OCI-LY7 (cell line): ENCODE data around the gene RETREG1. TPM values are rescaled to one million over a fixed set of nuclear protein-coding genes. Genes with fewer than 3 reads are reported as not detected.

Source experiments
- BruUV-seq: library from RNA; stranded (reverse); fragments of 400-500 nt; replicated peaks from 2 replicates; lab custom pipeline; 2021; lab: Mats Ljungman, UMichigan
- CTCF ChIA-PET: fragments of 300-600 bp; sonication (Branson Sonifier 250); formaldehyde crosslinking; loops from one replicate; lab custom pipeline; 2022; ENCODE audit warnings: antibody characterized with exemption; ENCODE audit not compliant: unreplicated experiment; lab: Charles Lee
- POLR2A ChIA-PET: fragments of 300-600 bp; sonication (Branson Sonifier 250); formaldehyde crosslinking; loops from one replicate; lab custom pipeline; 2022; ENCODE audit warnings: antibody characterized with exemption; lab: Charles Lee
- DNase-seq: peaks from one replicate; pipeline ENCODE4 v3.0.0-alpha.2; 2015; ENCODE audit warnings: low spot score
- H2AFZ ChIP-seq: fragments of 200-600 bp; sonication (generic), shearing (Covaris generic); 2 replicates; pipeline ENCODE4 v1.6.1; 2014; ENCODE audit warnings: mild to moderate bottlenecking, antibody characterized with exemption, low read length, moderate library complexity
- H3K27ac ChIP-seq: fragments of 200-600 bp; sonication (generic); 2 replicates; pipeline ENCODE4 v1.5.1; 2014; ENCODE audit warnings: mixed run types, low read depth, mild to moderate bottlenecking, moderate library complexity, low read length, inconsistent platforms; ENCODE audit not compliant: poor library complexity, severe bottlenecking
- H3K36me3 ChIP-seq: fragments of 200-600 bp; sonication (generic); 2 replicates; pipeline ENCODE4 v1.6.1; 2014; ENCODE audit warnings: mild to moderate bottlenecking, antibody characterized with exemption, low read length, moderate library complexity, mixed read lengths; ENCODE audit not compliant: insufficient read depth
- H3K4me1 ChIP-seq: fragments of 200-600 bp; sonication (generic); 2 replicates; pipeline ENCODE4 v1.5.1; 2014; ENCODE audit warnings: mild to moderate bottlenecking, low read length; ENCODE audit not compliant: insufficient read depth, poor library complexity, severe bottlenecking
- H3K4me2 ChIP-seq: fragments of 200-600 bp; sonication (generic); 2 replicates; pipeline ENCODE4 v1.6.1; 2014; ENCODE audit warnings: mild to moderate bottlenecking, low read length
- H3K4me3 ChIP-seq: fragments of 200-600 bp; sonication (generic); 2 replicates; pipeline ENCODE4 v1.5.1; 2014; ENCODE audit warnings: mild to moderate bottlenecking, low read depth, low read length; ENCODE audit not compliant: poor library complexity, severe bottlenecking
- H3K79me2 ChIP-seq: fragments of 200-600 bp; sonication (generic); 2 replicates; pipeline ENCODE4 v1.6.1; 2016; ENCODE audit warnings: low read depth, mild to moderate bottlenecking, low read length, moderate library complexity, mixed read lengths; ENCODE audit not compliant: insufficient read depth
- H3K9me2 ChIP-seq: fragments of 200-600 bp; sonication (generic); 2 replicates; pipeline ENCODE4 v1.6.1; 2016; ENCODE audit warnings: mild to moderate bottlenecking, low read length, mixed read lengths; ENCODE audit not compliant: insufficient read depth
- H3K9me3 ChIP-seq: fragments of 200-600 bp; sonication (generic); 2 replicates; pipeline ENCODE4 v1.6.1; 2014; ENCODE audit warnings: mild to moderate bottlenecking, mixed run types, low read length, mixed read lengths
- H4K20me1 ChIP-seq: fragments of 200-600 bp; sonication (generic); 2 replicates; pipeline ENCODE4 v1.6.1; 2014; ENCODE audit warnings: mild to moderate bottlenecking, antibody characterized with exemption, low read length, moderate library complexity, mixed read lengths; ENCODE audit not compliant: insufficient read depth
- EZH2phosphoT487 ChIP-seq: fragments of 200-600 bp; sonication (generic); IDR thresholded peaks from 2 replicates; pipeline ENCODE4 v1.6.1; 2018; ENCODE audit warnings: low read depth, borderline replicate concordance, mild to moderate bottlenecking, mixed run types, antibody characterized with exemption, low read length, moderate library complexity, mixed read lengths
- intact Hi-C: fragments of 100-400 bp; cut with micrococcal nuclease; formaldehyde crosslinking; loops from one replicate; pipeline ENCODE4 v1.10.0; 2022; ENCODE audit not compliant: unreplicated experiment
- total RNA-seq, 2 experiments: library from RNA; depleted of rRNA in 1 of 2; stranded (reverse); fragments of >200 nt in 1 of 2; shearing (Covaris generic) in 1 of 2; gene quantifications; 2 replicates each; pipeline ENCODE4 v1.2.3, GENCODE V29; 2014 to 2022
- TF ChIP-seq, protein P1 (sequence below): fragments of 200-600 bp; sonication (generic); conservative IDR thresholded peaks from 2 replicates; pipeline ENCODE4 v1.5.1; 2014; ENCODE audit warnings: mild to moderate bottlenecking, antibody characterized with exemption, low read length, moderate library complexity, mixed read lengths

The RETREG1 gene
- total RNA-seq, 2 experiments from 2014 or later = 2.4 to 2.6 TPM

DNA sequence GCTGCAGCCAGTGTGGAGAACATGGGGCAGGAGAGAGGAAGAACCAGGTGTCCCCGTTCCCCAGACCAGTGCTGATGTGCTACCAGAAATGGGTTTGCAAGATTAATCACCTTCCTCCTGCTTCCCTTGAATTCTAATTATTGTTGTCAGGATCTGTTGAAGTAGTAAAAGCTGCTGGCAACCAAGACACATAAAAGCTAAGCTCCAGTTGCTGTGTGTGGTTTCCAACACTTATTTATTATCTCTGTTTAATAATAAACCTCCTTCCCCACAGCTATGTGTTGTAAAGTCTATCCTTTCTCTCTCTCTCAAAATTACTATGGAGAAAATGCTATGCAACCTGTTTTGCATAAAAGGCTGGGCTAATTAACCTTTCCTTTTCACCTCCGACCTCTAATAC lies 2.3 kb upstream of the RETREG1 start:
- Histone ChIP-seq H4K20me1 (no peaks in the 10 kb centered on the region), H3K79me2 (no peaks in the 10 kb centered on the region), H3K4me3 (no peak overlapping the region), H3K4me1 (peaks cover 10% of the 10 kb centered on the region), H3K9me2 (no peaks in the 10 kb centered on the region), H2AFZ (no peak overlapping the region), H3K27ac (no peak overlapping the region), H3K36me3 (no peaks in the 10 kb centered on the region), H3K9me3 (no peaks in the 10 kb centered on the region), H3K4me2 (no peak overlapping the region)
- intact Hi-C loops = no loop called here
- ChIA-PET CTCF (no interaction called here), POLR2A (interaction anchor here (1.3 kb wide), 1 partner anchor 12 kb away, joined by 6 read pairs; no protein-coding TSS in a partner anchor)
- no TSS peak for BruUV-seq
- DNase-seq = no peak
- no peak for TF ChIP-seq EZH2phosphoT487
- TF ChIP-seq, protein P1, sequence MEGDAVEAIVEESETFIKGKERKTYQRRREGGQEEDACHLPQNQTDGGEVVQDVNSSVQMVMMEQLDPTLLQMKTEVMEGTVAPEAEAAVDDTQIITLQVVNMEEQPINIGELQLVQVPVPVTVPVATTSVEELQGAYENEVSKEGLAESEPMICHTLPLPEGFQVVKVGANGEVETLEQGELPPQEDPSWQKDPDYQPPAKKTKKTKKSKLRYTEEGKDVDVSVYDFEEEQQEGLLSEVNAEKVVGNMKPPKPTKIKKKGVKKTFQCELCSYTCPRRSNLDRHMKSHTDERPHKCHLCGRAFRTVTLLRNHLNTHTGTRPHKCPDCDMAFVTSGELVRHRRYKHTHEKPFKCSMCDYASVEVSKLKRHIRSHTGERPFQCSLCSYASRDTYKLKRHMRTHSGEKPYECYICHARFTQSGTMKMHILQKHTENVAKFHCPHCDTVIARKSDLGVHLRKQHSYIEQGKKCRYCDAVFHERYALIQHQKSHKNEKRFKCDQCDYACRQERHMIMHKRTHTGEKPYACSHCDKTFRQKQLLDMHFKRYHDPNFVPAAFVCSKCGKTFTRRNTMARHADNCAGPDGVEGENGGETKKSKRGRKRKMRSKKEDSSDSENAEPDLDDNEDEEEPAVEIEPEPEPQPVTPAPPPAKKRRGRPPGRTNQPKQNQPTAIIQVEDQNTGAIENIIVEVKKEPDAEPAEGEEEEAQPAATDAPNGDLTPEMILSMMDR = no peak

DNA sequence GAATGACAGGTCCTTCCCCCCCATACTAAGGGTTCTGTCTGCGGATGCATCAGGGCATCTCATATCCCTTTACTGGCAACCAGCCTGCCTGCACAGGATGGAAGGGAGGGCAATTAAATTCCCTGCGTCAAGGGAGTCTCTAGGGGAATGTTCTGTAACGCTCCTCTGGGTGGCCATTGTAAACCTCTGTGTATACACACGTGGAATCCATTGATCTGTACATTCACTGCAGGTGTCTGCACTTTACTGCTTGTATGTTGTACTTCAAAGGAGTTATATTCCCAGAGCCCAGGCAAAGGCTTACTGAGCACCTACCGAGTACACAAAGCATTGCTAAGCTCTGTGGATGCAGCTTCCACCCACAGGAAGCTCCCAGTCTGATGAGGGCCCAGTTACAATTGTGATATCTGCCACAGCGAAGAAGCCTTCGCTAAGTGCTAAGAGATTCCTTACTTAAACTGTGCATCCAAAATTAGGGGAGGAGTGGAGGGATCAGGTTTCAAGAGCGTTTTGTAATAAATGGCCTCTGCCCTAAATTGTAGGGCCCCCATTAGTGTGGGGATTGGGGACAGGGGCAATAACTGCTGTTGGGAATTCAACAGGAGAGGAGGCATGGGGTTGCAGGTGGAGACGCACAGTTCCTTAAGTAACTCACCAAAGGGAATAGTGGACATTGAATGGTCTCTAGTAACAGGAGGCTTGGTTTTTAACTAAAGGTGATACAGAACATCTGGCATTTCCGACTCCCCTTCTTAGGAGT lies 1.5 kb upstream of the RETREG1 start:
- DNase-seq = no peak
- no peaks in the 10 kb centered on the region for H4K20me1 ChIP-seq
- H3K79me2 ChIP-seq = no peaks in the 10 kb centered on the region
- H3K9me3 ChIP-seq = no peaks in the 10 kb centered on the region
- POLR2A ChIA-PET = no interaction called here
- CTCF ChIA-PET = no interaction called here
- no peaks in the 10 kb centered on the region for H3K9me2 ChIP-seq
- H3K4me1 ChIP-seq = peaks cover 10% of the 10 kb centered on the region
- H3K4me3 ChIP-seq = no peak overlapping the region
- no peaks in the 10 kb centered on the region for H3K36me3 ChIP-seq
- no TSS peak for BruUV-seq
- H3K4me2 ChIP-seq = no peak overlapping the region
- intact Hi-C loops = no loop called here
- no peak overlapping the region for H3K27ac ChIP-seq
- TF ChIP-seq EZH2phosphoT487 = no peak
- TF ChIP-seq, protein P1 = no peak
- no peak overlapping the region for H2AFZ ChIP-seq
